Glomerular visceral epithelial cell (primary cell): ENCODE data around the gene SEC14L5.
"Not testable (repeated sequence)": the region's sequence is repeated elsewhere in the genome, so short reads cannot be mapped to it uniquely, and the experiment has no call there.

Experiments
- DNase-seq: peaks from one replicate; pipeline ENCODE4 v3.0.0-alpha.2; 2016; ENCODE audit errors: extremely low spot score

The SEC14L5 gene

DNA sequence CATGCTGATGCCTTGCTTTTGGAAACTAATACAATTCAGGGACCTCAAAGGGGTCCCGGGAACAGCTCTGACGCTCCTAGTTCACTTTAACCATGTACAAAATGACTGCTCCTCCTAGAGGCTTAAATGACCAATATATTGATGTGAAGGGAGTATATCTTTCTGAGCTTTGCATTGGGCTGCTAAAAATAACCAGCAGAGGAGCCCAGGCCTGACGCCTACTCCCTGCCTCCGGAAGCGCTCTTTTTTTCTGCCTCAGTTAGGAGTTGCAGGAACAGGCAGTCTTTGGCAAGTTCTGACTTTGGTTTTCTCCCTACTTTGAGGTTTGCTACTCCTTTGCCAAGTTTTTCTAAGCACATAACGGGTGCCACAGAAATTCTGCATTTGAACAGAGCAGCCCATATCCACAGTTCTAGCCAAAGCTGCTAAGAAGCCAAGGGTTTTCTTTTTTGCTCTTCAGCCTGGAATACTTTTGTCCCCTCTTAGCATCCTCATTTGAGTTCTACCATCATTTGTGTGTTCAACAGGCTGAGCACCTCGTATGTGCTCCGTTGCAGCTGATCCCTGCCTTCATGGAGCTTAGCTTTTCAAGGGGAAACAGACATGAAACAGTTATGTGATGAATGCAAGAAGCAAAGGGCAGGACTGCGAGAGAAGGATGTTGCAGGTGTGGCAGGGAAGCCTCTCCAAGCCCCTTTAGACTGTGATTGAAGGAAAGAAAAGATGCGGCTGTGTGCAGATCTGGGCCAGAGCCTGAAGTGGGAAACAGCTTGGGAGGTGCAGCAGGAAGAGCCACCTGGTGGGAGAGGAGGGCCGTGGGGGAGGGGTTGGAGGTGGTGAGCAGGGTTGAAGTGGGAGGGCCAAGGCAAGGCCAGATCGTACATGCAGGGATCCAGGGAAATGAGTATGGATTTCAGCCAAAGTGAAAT, 78.4 kb downstream of the SEC14L5 start:
- DNase-seq = no peak

GRCh38 chr16:5040451-5040850, 82.3 kb downstream of the SEC14L5 start:
- no peak for DNase-seq

DNA sequence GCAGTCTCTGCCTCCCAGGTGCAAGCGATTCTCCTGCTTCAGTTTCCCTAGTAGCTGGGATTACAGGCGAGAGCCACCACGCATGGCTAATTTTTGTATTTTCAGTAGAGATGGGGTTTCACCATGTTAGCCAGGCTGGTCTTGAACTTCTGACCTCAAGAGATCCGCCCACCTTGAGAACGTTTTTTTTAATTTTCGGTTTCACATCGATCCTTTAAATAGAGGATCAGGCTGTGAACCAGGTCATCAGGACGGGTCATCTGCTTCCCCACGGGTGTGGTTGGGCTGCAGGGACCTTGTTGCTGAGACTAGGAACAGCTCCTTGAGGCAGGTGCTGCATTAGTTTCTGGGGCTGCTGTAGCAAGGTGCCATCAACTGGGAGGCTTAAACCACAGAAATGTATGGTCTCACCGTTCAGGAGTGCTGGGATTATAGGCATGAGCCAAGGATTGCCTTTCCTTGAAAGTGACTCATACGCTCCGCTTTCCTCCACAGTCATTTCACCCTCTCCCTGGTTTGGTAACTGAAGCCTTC, 83.5 kb downstream of the SEC14L5 start:
- DNase-seq = peak; percentile 86

DNA sequence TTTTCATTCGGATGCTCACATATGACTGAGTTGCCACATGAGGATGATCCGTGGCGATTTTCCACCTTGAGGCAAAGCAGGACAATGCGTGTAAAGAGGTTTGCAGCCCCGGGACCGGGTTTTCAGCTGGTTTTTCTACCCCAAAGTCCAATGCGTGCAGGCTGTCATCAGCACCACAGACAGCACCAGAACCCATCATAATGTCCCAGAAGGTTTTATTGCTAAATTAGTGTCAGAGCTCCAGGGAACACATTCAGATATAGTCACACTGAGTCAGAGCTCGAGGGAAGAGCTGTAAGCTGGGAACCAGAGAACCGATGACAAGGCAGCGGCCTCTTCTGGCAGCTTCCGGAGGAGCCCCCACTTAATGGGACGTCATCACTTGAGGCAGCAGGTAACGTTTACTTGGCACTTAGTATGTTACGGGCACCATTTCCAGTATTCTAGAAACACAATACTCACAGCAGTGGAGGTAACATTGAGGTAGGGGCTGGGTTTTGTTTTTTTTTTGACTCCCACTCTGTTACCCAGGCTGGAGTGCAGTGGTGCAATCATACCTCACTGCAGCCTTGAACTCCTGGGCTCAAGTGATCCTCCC, 84.5 kb downstream of the SEC14L5 start:
- DNase-seq = no peak

GRCh38 chr16:5044011-5044540, 85.9 kb downstream of the SEC14L5 start:
- DNase-seq = no peak

GRCh38 chr16:5044581-5044980, 86.5 kb downstream of the SEC14L5 start:
- DNase-seq = not testable (repeated sequence)

- DNase-seq = no peak
Measured at GRCh38 chr16:5045499-5046115, 87.5 kb downstream of the SEC14L5 start.

DNA sequence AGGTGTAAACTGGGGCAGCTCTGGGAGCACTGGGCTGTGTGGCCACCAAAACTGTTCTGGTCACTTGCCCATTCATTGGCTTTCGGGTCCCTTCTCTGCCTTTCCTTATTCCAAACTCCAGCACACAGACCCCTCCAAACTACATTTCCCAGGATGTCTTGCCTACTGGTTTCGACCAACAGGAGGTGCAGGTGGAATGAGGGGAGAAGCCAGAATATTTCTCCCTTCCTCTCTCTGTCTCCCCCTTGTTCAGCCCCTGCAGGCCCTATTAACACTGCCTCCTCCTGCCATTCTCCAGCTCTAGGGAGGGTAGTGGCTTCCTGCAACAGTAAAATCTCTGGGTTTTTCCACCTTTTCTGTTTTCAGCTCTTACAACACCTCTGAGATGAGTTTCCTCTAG, 88.8 kb downstream of the SEC14L5 start:
- no peak for DNase-seq

GRCh38 chr16:5054876-5055865, 97.0 kb downstream of the SEC14L5 start:
- no peak for DNase-seq

DNA sequence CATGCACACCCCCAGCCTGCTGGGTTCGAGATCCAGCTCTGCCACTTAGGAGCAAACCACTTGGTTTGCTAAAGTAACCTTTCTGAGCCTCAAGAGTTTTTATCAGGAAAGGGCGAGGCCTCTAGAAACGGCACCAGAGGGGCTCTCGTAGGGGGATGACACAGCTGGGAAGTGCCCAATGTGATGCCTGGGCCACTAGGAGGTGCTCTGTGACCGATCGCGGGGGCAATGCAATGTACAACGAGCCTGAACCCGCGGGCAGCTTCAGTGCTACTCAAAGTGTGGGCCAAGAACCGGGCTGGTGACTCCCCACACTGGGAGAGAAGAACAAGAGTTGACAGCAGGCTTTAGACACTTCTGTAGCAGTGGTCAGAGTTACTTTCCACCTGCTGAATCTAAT, 98.2 kb downstream of the SEC14L5 start:
- no peak for DNase-seq

GRCh38 chr16:5058476-5058875, 100.3 kb downstream of the SEC14L5 start:
- DNase-seq = no peak

- no peak for DNase-seq
Measured at GRCh38 chr16:5059386-5060072, 101.4 kb downstream of the SEC14L5 start.

DNA sequence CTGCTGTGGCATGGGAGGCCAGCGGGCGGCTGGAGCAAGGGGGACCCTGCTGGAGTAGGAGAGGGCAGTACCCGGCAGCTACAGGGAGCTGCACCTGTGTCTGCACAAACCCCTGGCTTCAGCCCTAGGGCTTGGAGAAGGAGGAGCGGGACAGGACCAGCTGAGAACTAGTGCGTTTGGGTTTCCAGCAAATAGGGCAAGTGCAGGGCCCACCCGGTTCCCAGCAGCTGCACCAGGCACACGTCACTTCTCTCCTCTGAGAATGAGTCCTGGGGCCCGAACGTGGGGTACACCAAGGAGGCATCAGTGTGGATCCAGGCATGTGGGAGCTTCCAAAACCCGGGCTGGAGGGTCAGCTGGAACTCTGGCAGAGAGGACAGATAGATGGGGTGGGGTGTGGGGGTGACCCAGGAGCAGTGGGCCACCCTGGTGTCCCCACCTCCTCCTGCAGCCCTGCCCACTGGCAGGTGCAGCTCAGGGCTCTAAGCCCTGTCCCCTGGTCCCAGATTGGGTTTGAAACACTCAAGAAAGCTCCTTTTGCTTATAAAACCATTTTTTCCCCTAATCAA, 102.0 kb downstream of the SEC14L5 start:
- no peak for DNase-seq

GRCh38 chr16:5062051-5062450, 103.9 kb downstream of the SEC14L5 start:
- no peak for DNase-seq

GRCh38 chr16:5062790-5063765, 104.9 kb downstream of the SEC14L5 start:
- DNase-seq = no peak

DNA sequence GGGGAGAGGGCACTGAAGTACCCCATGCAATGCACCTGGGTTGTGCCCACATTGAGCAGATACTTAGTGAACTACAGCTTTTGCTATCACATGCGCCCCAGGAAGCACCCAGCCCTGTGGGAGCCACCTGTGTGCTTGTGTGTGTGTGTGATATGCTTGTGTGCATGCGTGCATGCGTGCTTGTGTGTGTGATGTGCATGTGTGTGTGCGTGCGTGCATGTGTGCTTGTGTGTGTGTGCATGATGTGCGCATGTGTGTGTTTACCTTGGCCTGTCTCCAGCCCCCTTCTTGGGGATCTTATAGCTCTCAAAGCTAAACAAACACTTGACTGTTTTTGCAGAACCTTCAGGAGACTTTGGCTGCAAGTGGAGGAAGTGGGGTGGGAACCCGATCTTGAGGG, 106.8 kb downstream of the SEC14L5 start:
- no peak for DNase-seq

DNA sequence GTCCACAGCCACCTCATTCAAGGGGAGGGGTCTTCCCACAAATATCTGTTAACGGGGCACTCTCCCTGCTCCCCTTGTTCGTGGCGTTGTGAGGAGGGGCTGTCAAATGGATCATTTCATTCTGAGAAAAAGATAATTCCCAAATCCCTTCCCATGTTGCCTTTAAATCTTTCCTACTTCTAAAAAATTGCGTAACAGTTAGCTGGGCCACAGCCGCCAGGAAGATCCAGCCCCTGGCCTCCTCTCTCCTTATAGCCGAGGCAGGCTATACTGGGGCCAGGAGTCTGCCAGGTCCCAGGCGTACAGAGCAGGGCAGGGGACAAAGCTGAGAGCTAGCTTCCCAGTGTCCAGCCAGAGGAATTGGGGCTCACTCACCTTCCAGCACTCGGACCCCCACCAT, 107.2 kb downstream of the SEC14L5 start:
- DNase-seq = no peak

- DNase-seq = no peak
Measured at GRCh38 chr16:5065813-5066212, 107.7 kb downstream of the SEC14L5 start, which contains the start of gene C16orf89. Gene C16orf89 (minus strand): TSS chr16:5065956. CDS start chr16:5065908, 48 bp downstream.

DNA sequence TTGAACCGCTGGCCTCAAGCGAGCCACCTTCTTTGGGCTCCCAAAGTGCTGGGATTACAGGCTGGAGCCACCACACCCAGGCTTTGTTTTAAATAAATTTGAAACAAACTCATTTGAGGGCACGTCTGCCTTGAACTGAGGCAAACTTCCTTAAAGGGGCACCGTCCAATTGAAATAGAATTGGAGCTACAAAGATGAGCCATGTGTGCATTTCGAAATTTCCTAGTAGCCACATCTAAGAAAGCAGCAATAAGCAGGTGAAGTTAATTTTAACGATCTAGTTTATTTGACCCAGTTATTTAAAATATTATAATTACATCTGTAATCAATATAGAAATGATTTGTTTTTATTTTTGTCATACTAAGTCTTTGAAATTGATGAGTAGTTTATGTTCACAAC, 108.4 kb downstream of the SEC14L5 start:
- DNase-seq = no peak
